Posterior cingulate gyrus (tissue), 11 donors: ENCODE results near the gene COQ8B.

Experiments used
- DNase-seq, 10 donors: peaks; one replicate each; pipeline versions ENCODE4 v3.0.0 to v3.0.0-alpha.2; 2020 to 2021; ENCODE audit warnings: mixed read lengths in 3 of 10
- intact Hi-C: fragments of 100-400 bp; cut with DNase I; formaldehyde crosslinking; loops from one replicate; pipeline ENCODE4 v1.15.1; 2023

COQ8B gene

GRCh38 chr19:40719414-40719894, 2.8 kb upstream of the COQ8B start:
- intact Hi-C loops: loop anchor here (10.0 kb wide), 1 partner anchor 85 kb away; no protein-coding TSS in a partner anchor
- peak in 1 of 10 donors; percentile 57 for DNase-seq

DNA sequence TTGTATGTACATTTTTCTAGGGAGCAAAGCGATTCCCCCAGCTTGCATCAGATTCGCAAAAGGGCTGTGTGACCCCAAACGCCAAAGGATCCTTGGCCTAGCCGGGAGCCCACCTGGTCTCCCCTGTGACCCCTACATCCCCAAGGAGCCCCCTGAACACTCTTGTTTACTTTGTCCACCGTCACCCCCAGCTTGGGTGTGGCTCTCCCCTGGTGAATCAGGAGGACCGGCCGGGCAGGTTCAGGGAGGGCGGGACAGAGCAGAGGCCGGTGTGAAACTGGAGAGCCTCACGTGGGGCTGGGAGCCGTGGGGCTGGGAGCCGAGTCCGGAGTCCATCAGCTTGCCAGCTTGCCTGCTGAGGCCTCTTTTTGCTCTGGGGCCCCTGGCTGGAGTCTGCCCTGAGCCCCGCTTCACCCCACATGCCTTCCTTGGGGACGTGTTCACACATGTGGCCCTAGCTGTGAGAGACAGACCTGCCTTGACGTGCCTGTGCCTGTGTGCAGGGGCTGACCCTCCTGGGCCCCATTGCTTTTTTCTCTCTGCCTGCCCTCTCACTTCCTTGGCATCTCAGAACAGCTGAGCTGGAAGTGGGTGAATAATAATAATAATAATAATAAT, 2.2 kb upstream of the COQ8B start:
- intact Hi-C loops: loop anchor here (10.0 kb wide), 1 partner anchor 86 kb away; no protein-coding TSS in a partner anchor
- peak in 4 of 10 donors; percentile 7 to 83 (median 52) for DNase-seq

GRCh38 chr19:40717880-40718773, 1.4 kb upstream of the COQ8B start:
- peak in 1 of 10 donors; percentile 82 for DNase-seq
- intact Hi-C loops: loop anchor here (2.0 to 10.0 kb wide), 3 partner anchors 33 to 545 kb away; partner anchors contain the start of genes ACTMAP and SNRPA

- DNase-seq: peak in 3 of 10 donors; percentile 22 to 88 (median 22)
- intact Hi-C loops: loop anchor here (2.0 to 10.0 kb wide), 3 partner anchors 33 to 545 kb away; partner anchors contain the start of genes ACTMAP and SNRPA
These were observed 716 bp upstream of the COQ8B start for GRCh38 chr19:40717325-40717879.

DNA sequence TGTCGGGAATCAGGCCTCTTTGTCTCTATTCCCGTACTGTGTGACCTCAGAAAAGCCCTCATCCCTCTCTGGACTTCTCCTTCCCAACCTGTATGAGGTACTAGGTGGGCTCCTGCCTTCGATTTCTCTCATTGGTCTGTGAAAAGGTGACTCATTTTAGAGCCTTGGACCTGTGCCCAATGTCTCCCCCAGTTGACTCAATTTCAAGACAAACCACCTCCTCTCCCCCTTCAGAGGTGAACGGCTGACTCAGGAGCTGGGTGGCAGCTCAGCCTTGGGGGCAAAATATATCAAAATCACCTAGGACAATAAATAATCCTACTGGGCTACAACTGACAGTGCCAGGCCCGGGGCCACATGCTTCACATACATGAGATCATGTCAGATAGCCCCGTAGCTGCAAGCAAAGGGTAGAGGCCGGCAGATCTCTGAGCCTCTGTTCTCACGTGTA, 630 bp downstream of the COQ8B start:
- DNase-seq: peak in 1 of 10 donors; percentile 67
- intact Hi-C loops: loop anchor here (2.0 to 10.0 kb wide), 3 partner anchors 35 to 547 kb away; partner anchors contain the start of genes ACTMAP and SNRPA

GRCh38 chr19:40714441-40715299, 2.0 kb downstream of the COQ8B start:
- intact Hi-C loops: loop anchor here (1.0 to 10.0 kb wide), 3 partner anchors 23 to 90 kb away; no protein-coding TSS in a partner anchor
- peak; percentile 94 to 99 (median 96) for DNase-seq

- peak in 1 of 10 donors; percentile 44 for DNase-seq
- intact Hi-C loops: loop anchor here (10.0 kb wide), 1 partner anchor 91 kb away; no protein-coding TSS in a partner anchor
These were observed 2.7 kb downstream of the COQ8B start for GRCh38 chr19:40713939-40714338.

DNA sequence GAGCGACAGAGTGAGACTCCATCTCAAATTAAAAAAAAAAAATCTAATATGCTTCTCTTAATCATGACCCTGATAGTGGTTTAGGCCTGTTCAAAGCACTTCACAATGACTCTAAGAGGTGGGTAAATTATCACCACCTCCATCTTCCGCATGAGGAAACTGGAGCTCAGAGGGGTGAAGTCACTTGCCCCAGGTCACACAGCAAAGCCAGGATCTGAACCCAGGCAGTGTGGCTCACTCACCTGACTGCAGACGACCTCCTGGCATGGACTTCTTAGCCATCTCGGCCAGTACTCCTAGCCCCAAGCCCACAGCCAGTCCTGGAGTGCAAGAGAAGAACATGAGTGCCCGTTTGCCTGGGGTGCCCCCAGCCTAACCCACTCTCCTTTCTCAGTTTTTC, 6.9 kb downstream of the COQ8B start:
- DNase-seq: peak in 1 of 10 donors; percentile 39
- intact Hi-C loops: loop anchor here (10.0 kb wide), 1 partner anchor 95 kb away; no protein-coding TSS in a partner anchor

DNA sequence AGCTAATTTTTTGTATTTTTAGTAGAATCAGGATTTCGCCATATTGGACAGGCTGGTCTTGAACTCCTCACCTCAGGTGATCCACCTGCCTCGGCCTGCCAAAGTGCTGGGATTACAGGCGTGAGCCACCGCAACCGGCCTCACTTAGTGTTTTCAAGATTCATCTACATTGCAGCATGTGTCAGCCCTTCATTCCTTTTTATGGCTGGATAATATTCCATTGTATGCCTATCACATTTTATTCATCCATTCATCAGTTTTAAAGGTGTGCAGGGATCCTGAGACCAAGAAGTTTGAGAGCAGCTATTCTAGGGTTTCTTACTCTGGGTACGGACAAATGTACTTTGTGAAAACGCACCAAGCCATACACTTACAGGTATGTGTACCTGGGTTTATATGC, 9.1 kb downstream of the COQ8B start:
- no peak for DNase-seq
- intact Hi-C loops: no loop called here

- intact Hi-C loops: no loop called here
- peak in 1 of 10 donors; percentile 33 for DNase-seq
These were observed 10.6 kb downstream of the COQ8B start for GRCh38 chr19:40705950-40706619.

DNA sequence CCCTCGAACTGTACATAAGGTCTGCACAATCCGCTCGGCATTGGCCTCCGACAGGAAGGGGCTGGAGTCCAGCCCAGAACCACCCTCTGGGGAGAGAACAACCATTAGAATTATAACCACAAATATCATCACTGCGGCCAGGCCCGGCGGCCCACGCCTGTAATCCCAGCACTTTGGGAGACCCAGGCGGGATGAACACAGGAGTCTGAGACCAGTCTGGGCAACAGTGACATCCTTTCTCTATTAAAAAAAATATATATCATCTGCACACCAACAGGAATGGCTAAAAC, 11.4 kb downstream of the COQ8B start:
- DNase-seq: no peak
- intact Hi-C loops: no loop called here

DNA sequence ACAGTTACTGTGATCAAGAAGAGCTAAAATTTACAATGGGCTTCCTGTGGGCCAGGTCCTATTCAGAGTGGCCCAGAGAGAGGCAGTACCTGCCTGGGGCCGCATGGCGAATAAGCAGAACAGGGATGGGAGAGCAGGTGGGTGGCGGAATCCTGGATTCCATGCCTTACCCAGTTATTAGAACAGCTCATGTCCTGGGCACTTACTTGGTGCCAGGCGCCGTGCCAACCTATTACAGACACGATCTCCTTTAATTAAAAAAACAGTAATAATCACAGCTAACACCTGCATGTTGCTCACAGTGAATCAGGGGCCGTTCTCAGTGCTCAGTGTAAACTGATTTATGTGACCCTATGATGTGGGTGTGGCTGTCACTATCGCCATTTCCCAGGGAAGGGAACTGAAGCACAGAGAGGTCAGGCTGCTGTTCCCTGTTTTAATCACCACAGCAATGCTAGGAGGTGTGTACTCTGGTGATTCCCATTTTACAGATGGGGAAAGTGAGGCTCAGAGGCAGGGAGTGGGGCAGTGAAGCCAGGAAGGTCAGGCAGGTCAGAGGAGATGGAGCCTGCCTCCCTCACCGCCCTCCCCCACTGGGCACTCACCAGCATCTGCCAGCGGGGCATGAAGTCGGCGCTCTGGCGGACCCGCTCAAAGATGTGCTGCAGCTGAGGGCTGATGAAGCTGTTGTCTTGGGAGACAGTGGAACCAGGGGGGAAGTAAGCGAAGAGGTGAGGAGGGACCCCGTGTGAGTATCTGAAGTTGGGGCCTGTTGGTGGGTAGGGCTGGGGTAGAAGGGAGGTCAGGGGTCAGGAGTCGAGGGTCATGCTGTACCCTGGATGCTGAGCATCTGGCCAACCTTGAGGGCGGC, 12.0 kb downstream of the COQ8B start:
- DNase-seq: no peak
- intact Hi-C loops: no loop called here

GRCh38 chr19:40703029-40703755, 13.5 kb downstream of the COQ8B start:
- intact Hi-C loops: no loop called here
- DNase-seq: peak in 3 of 10 donors; percentile 38 to 85 (median 63)

GRCh38 chr19:40702337-40703012, 14.2 kb downstream of the COQ8B start:
- peak in 9 of 10 donors; percentile 30 to 96 (median 74) for DNase-seq
- intact Hi-C loops: no loop called here

GRCh38 chr19:40701758-40702157, 14.9 kb downstream of the COQ8B start:
- intact Hi-C loops: no loop called here
- DNase-seq: no peak

- peak in 1 of 10 donors; percentile 70 for DNase-seq
- intact Hi-C loops: no loop called here
These were observed 16.6 kb downstream of the COQ8B start for GRCh38 chr19:40700083-40700482.

- intact Hi-C loops: no loop called here
- no peak for DNase-seq
These were observed 19.7 kb downstream of the COQ8B start for GRCh38 chr19:40697007-40697406.
